Natural killer cell (primary cell): ENCODE data around the gene LTB4R2. TPM values are rescaled to one million over a fixed set of nuclear protein-coding genes. Genes with fewer than 3 reads are reported as not detected.

Experiments
- ATAC-seq, 3 donors: fragments of 150-1000 bp in 2 of 3; fragments of 200-7000 bp in 1 of 3; cut with Tn5 transposase; 1 replicate in 1 of 3; 2 replicates in 2 of 3; pipeline ENCODE4 v1.10.0; 2021; ENCODE audit warnings: mild to moderate bottlenecking in 2 of 3, moderate library complexity in 2 of 3
- DNase-seq, 2 donors: peaks; one replicate each; pipeline versions ENCODE4 v3.0.0 to v3.0.0-alpha.2; 2013 to 2021; ENCODE audit warnings: mixed read lengths in 1 of 2
- H3K27ac ChIP-seq: one replicate; pipeline ENCODE4 v1.5.1; 2013; ENCODE audit warnings: mild to moderate bottlenecking, low read length
- H3K27me3 ChIP-seq: one replicate; pipeline ENCODE4 v1.6.1; 2013; ENCODE audit warnings: low read length; ENCODE audit not compliant: control insufficient read depth, insufficient read depth
- H3K36me3 ChIP-seq: one replicate; pipeline ENCODE4 v1.6.1; 2013; ENCODE audit warnings: low read length; ENCODE audit not compliant: control insufficient read depth, insufficient read depth
- H3K4me1 ChIP-seq: one replicate; pipeline ENCODE4 v1.6.1; 2013; ENCODE audit warnings: low read length; ENCODE audit not compliant: control insufficient read depth, insufficient read depth
- H3K4me3 ChIP-seq: one replicate; pipeline ENCODE4 v1.5.1; 2013; ENCODE audit warnings: low read length
- H3K9me3 ChIP-seq: one replicate; pipeline ENCODE4 v1.6.1; 2013; ENCODE audit warnings: low read length; ENCODE audit not compliant: control insufficient read depth, insufficient read depth
- H3K27ac Mint-ChIP-seq, 2 donors: one replicate each; pipeline ENCODE4 v1.8.0; 2022; ENCODE audit warnings: mild to moderate bottlenecking in 2 of 2, mixed read lengths in 2 of 2, moderate library complexity in 1 of 2
- H3K27me3 Mint-ChIP-seq, 2 donors: one replicate each; pipeline ENCODE4 v1.8.0; 2022; ENCODE audit warnings: low read depth in 2 of 2, mixed read lengths in 2 of 2
- H3K36me3 Mint-ChIP-seq: one replicate; pipeline ENCODE4 v1.8.0; 2022; ENCODE audit warnings: mixed read lengths
- H3K4me1 Mint-ChIP-seq, 2 donors: one replicate each; pipeline ENCODE4 v1.8.0; 2022; ENCODE audit warnings: mixed read lengths in 2 of 2
- H3K4me3 Mint-ChIP-seq: one replicate; pipeline ENCODE4 v1.8.0; 2022; ENCODE audit warnings: mild to moderate bottlenecking, moderate library complexity, mixed read lengths
- H3K9me3 Mint-ChIP-seq, 2 donors: one replicate each; pipeline ENCODE4 v1.8.0; 2022; ENCODE audit warnings: mixed read lengths in 2 of 2
- WGBS: methylation state at CpG from one replicate; pipeline ENCODE4 v1.1.7; 2013; ENCODE audit warnings: missing lambda C conversion rate; ENCODE audit not compliant: insufficient coverage; 5-methylcytosine and 5-hydroxymethylcytosine counted together
- intact Hi-C: fragments of 100-400 bp; cut with micrococcal nuclease; formaldehyde crosslinking; loops from one replicate; pipeline ENCODE4 v1.14.2; 2022
- total RNA-seq, 4 donors: library from RNA; stranded (reverse); fragments of 120-200 nt in 1 of 4; gene quantifications; one replicate each; pipeline versions ENCODE4 v1.2.3 to v1.2.4, GENCODE V29; 2013 to 2022
- TF ChIP-seq, protein P1 (sequence below): fragments of 200-600 bp; IDR thresholded peaks from one replicate; pipeline ENCODE4 v1.8.0; 2022; ENCODE audit warnings: antibody characterized with exemption

Gene LTB4R2
- total RNA-seq, 3 donors from 2014 or later (not counting 1 experiment from before 2014, with no cell fraction given), result 27.6 to 40.5 (median 37.4) TPM

DNA sequence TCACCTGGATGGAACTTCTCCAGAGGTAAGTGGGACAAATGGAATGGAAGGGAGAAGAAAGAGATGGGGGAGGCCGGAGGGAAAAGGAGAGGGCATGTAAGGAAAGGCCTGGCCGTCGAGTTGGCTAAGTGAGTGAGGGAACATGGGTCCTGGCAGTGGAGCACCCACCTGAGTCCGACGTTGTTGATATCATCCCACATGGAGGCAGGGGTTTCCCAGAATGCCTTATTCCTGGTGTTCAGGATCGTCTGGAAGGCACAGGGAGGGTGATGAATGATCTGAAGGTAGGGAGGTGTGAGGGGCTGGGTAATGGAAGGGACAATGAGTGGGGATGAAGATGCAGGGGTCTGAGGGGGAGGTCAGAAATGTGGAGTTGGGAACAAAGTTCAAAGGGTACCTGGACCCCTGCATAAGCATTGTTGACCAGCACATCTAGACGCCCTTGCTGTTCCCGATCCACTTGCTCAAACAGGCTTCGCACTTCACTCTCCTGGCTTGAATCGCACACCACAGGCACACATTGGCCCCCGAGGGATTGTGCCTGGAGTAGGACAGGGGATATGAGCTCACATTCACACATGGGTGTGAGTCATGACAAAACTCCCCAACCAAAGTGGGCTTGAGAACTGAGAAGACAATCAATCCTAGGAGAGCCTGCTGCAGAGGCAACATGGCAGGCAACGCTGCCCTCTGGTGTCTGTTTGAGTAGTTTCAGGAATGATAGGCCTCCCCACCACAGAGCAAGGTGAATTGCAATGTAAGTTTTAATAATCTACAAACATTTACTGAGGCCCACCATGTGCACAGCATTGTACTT, 13.4 kb upstream of the LTB4R2 start:
- ATAC-seq (peak; percentile 74 to 85 (median 76)), DNase-seq (peak; percentile 62 to 90)
- peaks cover 25% of the 10 kb centered on the region for H3K4me1 ChIP-seq
- 78% methylated on average over 12 of the region's 12 CpGs for WGBS
- peak overlapping the region; percentile 30 for H3K27ac ChIP-seq
- peaks cover 31% of the 10 kb centered on the region for H3K36me3 ChIP-seq
- Mint-ChIP-seq H3K4me3 (peak overlapping the region; percentile 10), H3K27me3 (no peaks in the 10 kb centered on the region), H3K27ac (peak overlapping the region; percentile 58 to 63), H3K36me3 (peaks cover 5% of the 10 kb centered on the region), H3K4me1 (peaks cover 34 to 46% of the 10 kb centered on the region in 2 donors), H3K9me3 (no peaks in the 10 kb centered on the region)
- no peaks in the 10 kb centered on the region for H3K27me3 ChIP-seq
- no peak overlapping the region for H3K4me3 ChIP-seq
- intact Hi-C loops, result loop anchor here (2.0 kb wide), 1 partner anchor 80 kb away; the partner anchor contains the start of gene MDP1
- H3K9me3 ChIP-seq, result no peaks in the 10 kb centered on the region
- TF ChIP-seq, protein P1, sequence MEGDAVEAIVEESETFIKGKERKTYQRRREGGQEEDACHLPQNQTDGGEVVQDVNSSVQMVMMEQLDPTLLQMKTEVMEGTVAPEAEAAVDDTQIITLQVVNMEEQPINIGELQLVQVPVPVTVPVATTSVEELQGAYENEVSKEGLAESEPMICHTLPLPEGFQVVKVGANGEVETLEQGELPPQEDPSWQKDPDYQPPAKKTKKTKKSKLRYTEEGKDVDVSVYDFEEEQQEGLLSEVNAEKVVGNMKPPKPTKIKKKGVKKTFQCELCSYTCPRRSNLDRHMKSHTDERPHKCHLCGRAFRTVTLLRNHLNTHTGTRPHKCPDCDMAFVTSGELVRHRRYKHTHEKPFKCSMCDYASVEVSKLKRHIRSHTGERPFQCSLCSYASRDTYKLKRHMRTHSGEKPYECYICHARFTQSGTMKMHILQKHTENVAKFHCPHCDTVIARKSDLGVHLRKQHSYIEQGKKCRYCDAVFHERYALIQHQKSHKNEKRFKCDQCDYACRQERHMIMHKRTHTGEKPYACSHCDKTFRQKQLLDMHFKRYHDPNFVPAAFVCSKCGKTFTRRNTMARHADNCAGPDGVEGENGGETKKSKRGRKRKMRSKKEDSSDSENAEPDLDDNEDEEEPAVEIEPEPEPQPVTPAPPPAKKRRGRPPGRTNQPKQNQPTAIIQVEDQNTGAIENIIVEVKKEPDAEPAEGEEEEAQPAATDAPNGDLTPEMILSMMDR, result peak; percentile 76

DNA sequence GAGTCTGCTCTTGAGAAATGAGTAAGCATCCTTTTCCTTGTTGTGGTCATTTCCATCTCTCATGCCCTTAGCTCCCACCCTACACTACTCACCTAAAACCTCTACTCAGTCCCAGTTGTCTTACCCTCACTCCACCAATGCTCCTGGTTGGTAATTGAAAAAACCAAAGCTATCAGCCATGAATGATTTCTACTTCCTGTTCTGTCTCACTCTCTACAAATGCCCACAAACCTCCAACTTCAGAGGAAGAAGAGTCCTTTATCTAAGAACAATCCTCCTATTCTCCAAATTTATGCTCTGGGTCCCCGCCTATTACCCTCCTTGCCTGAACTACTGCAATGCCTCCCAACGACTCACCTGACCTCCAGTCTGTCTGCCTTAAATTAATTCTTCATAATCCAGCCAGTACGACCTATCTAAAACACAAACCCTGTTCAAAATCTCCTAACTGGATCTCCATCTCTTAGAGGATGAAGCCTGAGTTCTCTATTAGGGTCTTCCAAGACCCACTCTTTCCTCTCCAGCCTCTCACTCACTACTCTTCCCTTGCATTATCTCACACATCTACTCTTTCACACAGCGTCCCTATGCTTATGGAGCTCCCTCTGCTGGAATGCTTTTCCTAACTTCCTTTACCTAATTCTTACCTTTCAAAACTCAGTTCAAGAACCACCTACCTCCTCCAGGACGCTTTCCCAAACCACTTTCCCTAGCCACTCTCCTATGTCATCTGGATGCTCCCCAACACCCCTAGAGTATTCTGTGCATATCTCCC, 12.6 kb upstream of the LTB4R2 start:
- Mint-ChIP-seq H3K27me3 (no peaks in the 10 kb centered on the region), H3K27ac (peak overlapping the region; percentile 58 to 63), H3K36me3 (peaks cover 5% of the 10 kb centered on the region), H3K9me3 (no peaks in the 10 kb centered on the region), H3K4me1 (peaks cover 42 to 54% of the 10 kb centered on the region in 2 donors), H3K4me3 (peak overlapping the region; percentile 10)
- ATAC-seq (no peak), DNase-seq (peak in 1 of 2 donors; percentile 49)
- H3K27ac ChIP-seq, result peak overlapping the region; percentile 30
- H3K36me3 ChIP-seq, result peaks cover 31% of the 10 kb centered on the region
- intact Hi-C loops, result loop anchor here (2.0 kb wide), 1 partner anchor 81 kb away; the partner anchor contains the start of gene MDP1
- H3K4me3 ChIP-seq, result no peak overlapping the region
- H3K9me3 ChIP-seq, result no peaks in the 10 kb centered on the region
- TF ChIP-seq, protein P1, result peak; percentile 4
- 52% methylated on average over 5 of the region's 5 CpGs for WGBS
- H3K27me3 ChIP-seq, result no peaks in the 10 kb centered on the region
- H3K4me1 ChIP-seq, result peaks cover 25% of the 10 kb centered on the region

DNA sequence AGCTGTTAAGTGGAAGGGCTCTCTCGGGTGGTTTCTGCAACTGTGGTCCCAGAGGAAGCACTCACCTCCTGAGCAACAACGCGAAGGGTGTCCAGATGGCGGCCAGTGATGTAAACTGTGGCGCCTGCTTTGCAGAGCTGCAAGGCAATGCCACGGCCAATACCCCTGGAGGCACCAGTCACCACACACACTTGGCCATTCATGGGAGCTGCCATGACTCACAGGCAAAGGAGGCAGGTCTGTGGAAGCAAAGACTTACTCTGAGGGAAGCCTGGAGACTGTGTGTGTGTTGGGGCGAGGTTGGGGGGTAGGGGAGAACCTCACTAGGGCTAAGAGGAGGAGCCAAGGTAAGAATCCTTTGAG, 11.1 kb upstream of the LTB4R2 start:
- H3K27ac Mint-ChIP-seq, result peak overlapping the region; percentile 91 to 92
- peaks cover 5% of the 10 kb centered on the region for H3K36me3 Mint-ChIP-seq
- peak overlapping the region; percentile 91 for H3K4me3 Mint-ChIP-seq
- ATAC-seq (peak in 1 of 3 donors; percentile 2), DNase-seq (peak in 1 of 2 donors; percentile 23)
- peak overlapping the region; percentile 51 for H3K4me3 ChIP-seq
- no peaks in the 10 kb centered on the region for H3K27me3 ChIP-seq
- H3K27me3 Mint-ChIP-seq, result no peaks in the 10 kb centered on the region
- intact Hi-C loops, result loop anchor here (1.0 to 2.0 kb wide), 4 partner anchors 28 to 184 kb away; partner anchors contain the start of genes IPO4 and RABGGTA
- TF ChIP-seq, protein P1, result no peak
- 56% methylated on average over 7 of the region's 7 CpGs for WGBS
- peak overlapping the region; percentile 61 for H3K27ac ChIP-seq
- no peaks in the 10 kb centered on the region for H3K9me3 Mint-ChIP-seq
- peaks cover 42 to 55% of the 10 kb centered on the region in 2 donors for H3K4me1 Mint-ChIP-seq
- H3K36me3 ChIP-seq, result peaks cover 39% of the 10 kb centered on the region
- no peaks in the 10 kb centered on the region for H3K9me3 ChIP-seq
- H3K4me1 ChIP-seq, result peaks cover 25% of the 10 kb centered on the region
